ENCODE data around the gene SPTBN5.

SPTBN5 gene

DNA sequence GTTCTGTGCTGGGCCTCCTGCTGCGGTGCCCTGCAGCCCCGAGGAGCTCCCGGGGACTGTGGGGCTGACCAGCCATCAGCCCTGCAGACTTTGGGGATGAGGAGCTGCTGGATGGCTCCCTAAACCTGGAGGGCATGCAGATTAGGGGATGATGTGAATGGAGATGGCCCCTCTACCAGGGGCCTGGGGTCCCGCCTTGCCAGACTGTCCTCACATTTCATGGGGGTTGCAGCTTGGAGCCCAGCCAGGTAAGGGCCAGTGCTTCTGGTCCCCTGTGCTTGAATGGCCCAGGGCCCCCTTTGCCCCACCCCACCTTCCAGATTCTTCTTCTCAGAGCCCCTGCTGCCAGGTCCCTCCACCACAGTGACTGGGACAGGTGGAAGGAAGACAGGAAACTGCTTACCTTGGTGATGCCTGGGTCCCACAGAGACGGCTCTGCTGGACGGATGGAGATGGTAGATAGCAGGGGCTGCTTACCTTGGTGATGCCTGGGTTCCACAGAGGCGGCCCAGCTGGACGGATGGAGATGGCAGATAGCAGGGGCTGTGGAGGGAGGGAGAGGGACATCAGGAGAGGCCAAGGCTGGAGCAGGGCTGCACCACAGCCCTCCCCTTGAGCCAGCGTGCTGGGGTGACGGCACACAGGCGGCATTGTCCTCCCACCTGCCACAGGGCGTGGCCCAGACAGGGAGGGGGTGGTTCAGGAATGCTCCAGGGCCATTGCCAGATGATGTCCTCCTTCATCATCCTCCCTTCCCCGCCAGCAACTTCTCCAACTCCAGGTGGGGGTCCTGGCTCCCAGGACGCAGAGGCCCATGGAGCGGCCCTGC lies at the start of gene SPTBN5:
Gene SPTBN5 (minus strand): TSS at position 632 of the 829 bp plus-strand sequence. CDS start 556 bp downstream, at position 76.
- DNase-seq = no peak

DNA sequence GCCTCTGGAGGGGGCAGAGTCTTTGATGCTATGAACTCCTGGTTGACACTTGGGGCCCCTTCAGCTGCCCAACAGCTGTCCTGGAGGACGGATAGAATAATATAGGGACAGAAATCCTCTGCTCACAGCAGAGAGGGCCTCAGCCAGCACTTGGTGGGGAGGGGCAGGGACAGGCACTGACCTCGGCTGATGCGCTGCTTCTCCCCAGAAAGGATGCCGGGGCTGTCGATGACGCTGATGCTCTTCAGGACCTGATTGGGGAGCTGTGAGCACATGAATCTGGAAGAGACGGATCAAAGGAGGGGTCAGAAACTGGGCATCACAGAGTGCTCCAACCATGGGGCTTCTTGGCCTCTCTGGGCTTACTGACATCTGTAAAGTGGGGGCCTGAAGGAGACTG lies 49.0 kb upstream of the SPTBN5 start:
- DNase-seq = no peak

DNA sequence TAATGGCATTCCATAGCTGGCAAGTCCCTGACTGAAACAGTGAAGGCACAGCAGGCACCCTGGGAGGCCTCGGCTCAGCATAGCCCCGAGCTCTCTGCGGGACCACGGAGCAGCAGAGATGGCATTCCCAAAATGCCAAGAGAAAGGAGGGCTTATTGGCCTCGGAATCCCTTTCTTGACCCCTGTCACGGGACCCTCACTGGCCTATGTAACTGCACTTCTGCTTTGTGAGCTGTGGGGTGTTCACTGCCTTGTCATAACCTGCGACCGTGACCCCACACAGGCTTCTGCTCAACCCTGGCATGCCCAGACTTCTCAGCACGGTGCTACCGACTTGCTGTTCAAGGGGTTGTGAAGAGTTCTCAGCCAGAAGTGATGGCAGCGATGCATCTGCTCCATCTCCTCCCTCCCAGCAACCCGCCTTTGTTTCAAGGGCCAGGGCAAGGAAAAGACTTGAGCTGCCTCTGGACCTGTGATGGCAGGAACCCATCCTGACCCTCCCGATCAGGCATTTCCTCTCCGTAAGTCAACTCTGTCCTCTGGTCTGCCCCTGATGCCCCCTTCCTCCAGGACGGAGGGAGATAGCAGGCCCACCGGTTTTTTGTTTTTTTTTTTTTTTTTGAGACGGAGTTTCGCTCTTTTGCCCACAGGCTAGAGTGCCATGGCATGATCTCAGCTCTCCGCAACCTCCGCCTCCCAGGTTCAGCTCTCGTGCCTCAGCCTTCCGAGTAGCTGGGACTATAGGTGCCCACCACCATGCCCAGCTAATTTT lies 48.0 kb upstream of the SPTBN5 start:
- no peak for DNase-seq

DNA sequence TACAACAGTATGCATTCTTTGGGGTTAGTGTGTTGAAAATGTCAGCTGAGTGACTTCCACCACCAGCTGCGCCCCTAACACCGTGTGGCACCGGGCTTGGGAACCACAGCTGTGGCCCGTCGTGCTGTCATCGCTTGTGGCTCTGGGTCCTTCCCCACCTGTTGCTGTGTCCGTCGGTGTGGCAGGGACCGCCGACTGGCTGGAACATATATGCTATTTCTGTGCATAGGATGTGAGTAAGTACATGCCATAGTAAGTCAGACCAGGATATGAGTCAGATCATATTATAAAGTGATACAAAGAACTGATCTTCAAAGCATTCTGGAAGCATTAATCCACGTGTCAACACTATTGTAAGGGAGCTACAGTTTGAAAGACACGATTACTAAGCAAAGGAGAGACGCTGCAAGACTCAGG lies 46.6 kb upstream of the SPTBN5 start:
- no peak for DNase-seq

DNA sequence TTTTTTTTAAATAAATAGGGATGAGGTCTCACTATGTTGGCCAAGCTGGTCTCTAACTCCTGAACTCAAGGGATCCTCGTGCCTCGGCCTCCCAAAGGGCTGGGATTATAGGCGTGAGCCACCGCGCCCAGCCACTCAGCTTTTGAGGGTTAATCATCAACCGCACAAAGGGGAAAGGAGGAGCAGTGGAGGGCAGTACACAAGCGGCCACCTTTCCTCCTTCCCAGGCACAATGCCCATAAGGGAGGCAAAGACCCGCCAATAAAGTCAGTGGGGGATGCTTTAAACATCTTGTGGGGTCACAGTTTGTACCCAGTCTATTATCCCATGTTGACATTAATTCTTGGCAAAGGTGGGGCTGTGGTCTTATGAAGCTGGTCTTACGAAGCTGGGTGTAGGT lies 46.1 kb upstream of the SPTBN5 start:
- no peak for DNase-seq

DNA sequence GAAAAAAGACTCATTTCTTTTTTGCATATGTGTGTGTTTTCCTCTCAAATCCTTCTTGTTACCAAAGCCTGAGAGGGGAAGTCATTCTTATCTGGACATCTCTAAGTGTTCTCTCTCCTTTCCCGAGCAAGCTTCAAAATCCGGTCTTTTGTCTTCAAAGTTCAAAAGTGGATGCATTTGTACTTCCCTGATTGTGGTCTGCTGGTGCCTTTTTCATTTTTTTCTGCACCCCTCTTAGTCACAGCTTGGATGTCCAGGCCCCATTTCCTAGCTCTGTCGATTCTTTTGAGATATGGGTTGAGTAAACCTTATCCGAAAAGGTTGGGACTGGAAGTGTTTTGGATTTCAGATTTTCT lies 43.7 kb upstream of the SPTBN5 start:
- DNase-seq = no peak

DNA sequence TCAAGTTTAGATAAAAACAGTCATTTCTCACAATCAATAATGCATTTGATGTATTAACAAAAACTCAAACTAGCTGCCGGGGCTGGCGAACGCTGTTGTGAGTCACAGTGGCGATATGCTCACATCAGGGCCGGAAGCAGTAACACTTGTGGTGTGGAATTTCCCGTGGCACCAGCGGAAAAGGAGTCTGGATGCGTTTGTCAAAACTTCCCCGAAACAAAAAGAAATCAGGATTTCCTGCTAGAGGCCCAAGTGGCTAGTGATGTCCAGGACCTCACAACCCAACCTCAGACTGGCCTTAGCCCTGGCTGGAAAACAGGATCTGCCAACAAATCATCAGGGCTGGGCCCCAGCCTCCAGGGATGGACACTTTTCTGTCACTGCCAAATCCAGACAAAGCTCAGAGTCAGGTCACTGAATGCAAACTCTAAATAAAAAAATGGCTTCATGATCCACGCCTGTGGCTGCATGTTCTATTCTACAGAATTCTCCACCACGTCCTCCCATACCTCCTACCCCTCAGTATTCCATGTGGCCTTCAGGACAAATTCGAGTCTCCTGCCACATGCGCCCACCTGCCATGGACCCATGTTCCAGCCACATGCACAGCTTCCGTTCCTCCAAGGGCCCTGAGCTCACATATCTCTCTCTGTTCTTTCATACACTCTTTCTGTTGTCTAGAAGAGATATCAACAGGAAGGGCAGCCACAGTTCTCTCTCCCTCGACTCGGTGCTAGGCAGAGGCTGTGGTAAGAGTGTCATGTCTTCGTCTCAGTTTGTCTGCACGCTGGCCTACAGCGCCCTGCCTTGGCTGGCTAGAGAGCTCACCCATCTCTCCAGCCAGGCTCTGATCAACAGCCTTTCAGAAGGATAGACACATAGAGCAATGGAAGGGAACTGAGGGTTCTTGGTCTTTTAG lies 43.1 kb upstream of the SPTBN5 start:
- DNase-seq = no peak

DNA sequence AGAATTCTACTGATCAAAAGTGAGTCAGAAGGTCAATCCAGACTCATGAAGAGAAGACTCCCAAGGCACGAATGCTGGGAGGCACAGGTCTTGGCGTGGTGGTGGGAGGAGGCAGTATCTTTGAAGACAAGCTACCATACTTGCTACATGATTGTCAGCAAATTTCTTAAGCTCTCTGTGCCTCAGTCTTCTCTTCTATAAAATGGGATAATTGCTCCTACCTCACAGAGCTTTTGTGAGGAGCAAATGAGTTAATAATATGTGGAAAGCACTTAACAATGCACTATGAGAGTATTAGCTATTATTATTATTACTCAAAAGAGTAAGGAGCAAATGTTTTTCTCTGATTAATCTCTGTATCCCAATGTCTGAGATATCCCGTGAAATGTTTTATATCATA lies 42.3 kb upstream of the SPTBN5 start:
- DNase-seq = no peak

DNA sequence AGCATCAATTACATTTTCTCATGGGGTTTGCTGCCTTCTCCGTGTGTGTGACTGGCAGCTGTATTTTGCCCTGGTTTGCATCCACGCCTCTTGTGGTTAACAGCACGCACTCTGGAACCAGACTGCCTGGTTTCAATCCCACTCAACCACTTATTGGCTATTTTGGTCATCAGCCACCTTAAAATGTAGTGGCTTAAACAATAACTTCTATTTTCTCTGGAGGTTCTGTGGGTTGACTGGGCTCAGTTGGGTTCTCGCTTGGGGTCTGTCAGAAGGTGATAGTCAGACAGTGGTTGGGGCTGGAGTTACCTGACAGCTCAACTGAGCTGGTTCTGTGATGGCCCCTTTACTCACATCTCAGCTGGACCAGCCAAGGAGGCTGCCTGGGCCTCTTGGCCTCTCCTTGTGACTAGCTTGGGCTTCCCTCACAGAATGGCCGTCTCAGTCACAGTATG lies 41.7 kb upstream of the SPTBN5 start:
- no peak for DNase-seq

DNA sequence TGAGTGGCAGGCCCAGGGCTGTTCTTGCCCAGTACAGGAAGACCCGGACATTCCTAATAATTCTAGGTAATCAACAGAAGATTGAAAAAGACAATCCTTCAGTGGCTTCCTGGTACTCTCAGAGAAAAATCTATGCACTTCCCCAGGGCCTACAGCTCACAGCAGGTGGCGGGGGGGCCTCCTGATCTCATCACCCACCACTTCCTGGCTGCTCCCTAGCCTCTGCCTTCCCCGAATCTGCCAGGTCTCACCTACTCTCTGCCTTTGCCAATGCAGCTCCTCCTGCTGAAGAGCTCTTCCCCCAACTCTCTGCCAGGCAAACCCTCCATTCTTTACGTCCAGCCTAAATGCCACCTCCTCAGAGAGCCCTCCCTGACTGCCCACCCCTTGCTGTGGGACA lies 41.0 kb upstream of the SPTBN5 start:
- no peak for DNase-seq

DNA sequence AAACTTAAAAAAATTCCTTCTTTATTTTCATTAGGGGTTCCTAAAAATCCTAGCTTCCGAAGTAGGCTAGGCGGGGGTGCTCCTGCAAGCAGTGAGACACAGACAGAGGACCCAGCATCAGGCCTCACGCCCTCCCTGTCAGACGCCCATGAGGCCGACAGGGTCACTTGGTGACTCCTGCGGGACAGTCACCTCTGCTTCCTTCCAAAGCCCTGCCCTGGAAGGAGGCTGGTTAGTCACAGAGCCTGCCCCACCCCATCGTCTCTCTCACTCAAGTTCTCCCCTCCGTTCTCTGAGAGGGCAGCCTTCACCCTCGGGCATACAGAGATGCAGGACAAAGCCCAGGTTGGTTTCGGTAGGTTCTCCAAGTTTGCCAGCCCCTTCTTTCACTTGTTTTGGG lies 39.9 kb upstream of the SPTBN5 start:
- no peak for DNase-seq

DNA sequence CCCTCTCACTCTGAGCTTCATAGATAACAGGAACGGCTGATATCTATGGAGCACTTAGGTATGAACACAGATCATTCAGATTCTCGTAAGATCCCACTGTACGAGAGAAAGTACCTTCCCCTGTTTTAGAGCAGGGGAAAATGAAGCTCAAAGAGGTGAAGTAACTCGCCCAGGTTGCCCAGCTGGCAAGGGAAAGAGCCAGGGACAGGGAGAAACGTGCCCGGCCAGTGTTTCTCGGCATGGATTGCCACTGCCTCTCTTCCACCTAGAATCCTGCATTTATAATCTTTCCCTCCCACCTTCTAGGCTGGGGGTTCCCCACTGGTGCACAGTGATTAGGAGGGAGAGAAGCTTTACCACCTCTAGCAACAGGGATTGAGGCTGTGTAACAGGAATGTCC lies 39.5 kb upstream of the SPTBN5 start:
- DNase-seq = no peak

DNA sequence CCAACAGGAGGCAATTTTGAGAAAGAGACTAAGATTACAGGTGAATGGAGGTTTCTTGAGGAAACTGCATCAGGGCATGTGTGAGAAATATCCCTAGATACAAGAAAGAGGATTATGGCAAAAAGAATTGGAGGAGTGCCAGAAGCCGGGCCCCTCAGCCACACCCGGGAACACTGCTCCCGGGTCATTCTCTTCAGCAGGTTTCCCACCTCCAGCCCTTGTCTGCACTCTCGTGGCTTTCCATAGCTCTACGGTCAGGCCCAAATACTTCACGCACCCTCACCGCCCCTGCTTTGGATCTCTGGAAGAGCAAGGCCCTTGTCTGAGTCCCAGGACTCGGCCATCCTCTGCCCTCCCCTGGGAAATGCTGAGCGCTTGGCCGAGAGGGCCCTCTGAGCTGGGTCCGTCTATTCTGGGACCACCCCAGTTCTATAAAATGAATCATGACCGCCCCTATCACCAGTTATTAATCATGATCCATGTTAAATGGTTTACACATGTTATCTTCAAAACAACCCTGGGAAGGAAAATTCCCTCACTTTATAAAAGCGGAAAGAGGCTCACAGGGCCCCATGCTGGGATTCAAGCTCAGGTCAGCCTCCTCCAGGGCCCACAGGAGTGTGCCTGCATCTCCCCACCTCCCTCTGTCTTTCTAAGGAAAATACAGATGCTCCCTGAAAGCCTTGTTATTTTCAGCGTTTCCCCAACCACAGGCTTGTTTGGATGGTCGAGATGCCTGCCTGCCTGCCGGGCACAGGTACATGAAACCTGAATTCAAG lies 38.8 kb upstream of the SPTBN5 start:
- no peak for DNase-seq

DNA sequence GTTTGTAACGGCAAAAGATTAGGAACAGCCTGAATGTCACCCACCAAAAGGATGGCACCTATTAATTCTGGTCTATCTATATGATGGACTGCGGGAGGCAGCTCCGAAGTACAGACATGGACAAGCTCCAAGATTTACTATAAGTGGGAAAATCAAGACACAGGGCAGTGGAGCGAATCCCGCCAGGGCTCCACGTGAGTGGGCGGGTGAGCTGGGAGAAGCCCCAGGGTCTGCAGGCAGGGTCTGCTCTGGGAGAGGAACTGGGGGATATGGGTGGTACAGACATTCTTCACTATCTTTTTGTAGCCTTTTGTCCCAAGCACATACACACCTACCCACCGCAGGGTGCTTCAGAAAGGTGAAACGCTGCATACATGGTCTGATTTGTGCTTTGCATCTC lies 38.2 kb upstream of the SPTBN5 start:
- no peak for DNase-seq

DNA sequence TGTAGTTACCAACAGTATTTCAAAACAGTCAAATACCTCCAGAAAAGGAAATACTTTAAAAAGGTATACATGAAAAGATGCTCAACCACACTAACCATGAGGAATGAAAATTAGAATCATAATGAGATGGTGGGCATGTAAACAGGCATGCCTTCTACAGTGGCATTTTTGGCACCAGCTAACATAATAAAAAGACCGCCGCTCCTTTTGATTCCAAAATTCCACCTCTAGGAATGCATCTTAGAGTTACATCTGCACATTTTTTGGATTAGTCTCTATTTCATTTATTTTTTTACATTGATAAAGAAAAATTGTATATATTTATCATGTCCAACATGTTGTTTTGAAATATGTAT lies 37.0 kb upstream of the SPTBN5 start:
- no peak for DNase-seq

DNA sequence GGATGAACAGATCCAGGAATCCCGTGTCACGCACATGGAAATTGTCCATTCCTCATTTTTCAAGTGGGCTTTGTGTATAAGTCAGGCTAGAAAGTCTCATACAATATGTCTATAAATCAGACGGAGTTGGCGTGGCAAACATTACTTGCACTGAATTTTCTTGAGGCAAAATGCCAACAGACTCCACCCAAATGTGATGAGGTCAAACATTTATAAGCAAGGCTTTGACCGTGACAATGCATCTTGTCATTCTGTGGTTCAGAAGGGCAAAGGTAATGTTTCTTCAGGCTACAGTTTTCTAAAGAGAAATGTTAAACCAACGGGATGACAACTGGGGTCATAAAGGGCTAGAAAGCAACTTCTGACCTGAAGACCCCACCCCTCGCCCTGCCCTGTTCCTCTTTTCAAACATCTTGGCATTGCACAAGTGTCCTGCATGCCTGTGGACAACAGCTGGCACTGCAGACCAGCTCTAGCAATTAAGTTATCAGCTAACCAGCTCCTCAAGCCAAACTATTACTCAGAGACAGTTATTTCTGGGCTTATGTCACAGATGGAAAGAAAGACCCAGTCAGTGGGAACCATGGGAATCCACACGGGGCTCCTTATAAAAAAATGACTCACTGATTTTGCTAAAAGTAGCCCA lies 36.5 kb upstream of the SPTBN5 start:
- no peak for DNase-seq

DNA sequence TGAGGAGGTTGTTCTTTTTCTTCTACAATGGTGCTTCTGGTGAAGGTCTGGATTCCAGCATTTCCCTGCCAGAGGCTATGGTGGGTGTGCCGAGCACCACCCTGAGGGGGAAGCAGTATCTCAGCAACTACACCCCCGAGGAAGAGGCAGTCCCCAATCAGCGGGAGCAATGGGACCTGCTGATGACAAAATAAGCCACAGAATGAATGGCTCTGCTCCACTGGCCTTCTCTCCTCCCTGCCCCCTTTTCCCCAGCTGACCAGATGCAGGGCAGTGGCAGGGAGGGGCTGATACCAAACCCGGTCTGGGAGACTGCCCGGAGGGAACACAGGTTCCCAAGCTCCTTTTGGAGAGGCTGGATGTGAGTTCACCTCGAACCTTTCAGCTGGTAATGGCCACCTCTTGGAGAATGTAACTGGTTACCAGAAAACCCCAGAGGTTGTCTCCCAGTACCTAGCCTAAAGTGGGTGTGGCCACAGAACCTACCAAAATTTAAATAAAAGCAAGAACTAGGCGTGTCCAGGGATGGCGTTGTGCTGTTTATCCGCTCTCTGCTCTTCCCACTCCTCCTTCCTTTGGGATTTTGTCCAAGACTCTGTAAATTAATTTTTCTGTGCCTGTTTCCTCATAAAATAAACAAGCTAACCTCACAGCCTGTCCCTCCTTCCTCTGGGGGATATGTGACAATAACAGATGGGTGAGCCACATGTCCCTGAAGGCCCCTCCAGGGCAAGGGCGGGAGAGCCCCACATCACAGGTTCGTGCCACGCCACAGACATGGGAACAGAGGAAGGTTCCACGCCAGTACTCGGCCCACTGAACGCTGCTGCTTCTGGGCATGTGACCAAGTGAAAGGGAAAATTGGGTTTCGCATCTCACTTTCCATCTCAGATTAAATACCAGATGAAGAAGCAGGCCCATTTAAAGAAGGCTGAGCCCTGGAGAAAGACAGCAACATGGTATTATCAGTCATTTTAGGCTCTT lies 35.1 kb upstream of the SPTBN5 start:
- no peak for DNase-seq

DNA sequence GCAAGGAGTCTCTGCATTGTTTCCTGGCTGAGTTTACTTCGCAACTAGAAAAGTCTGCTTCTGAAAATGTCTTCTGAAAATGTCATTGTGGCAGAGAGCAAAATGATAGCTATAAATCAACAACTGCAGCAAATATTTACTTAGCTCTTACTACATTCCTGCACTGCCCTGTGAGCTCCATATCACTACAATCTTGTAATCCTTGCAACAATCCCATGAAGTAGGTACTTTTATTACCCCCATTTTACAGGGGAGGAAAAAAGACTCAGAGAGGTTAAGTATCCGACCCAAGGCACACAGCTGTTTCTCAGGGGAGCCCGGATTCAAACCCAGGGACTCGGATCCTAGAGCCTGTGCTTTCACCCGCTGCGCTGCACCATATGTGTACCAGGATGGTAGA lies 34.2 kb upstream of the SPTBN5 start:
- DNase-seq = no peak

DNA sequence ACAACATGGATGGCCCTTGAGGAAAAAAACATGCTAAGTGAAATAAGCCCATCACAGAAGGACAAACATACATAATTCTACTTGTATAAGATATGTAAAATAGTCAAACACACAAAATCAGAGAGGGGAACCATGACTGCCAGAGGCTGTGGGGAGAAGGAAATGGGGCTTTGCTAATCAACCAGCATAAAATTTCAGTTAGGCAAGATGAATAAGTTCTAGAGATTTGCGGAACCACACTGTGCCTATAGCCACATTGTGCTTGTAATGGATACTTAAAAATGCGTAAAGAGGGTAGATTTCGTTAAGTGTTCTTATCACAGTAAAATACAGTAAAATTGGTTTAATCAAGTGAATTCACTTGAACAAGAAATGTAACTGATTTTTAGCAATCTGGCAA lies 33.7 kb upstream of the SPTBN5 start:
- DNase-seq = no peak

DNA sequence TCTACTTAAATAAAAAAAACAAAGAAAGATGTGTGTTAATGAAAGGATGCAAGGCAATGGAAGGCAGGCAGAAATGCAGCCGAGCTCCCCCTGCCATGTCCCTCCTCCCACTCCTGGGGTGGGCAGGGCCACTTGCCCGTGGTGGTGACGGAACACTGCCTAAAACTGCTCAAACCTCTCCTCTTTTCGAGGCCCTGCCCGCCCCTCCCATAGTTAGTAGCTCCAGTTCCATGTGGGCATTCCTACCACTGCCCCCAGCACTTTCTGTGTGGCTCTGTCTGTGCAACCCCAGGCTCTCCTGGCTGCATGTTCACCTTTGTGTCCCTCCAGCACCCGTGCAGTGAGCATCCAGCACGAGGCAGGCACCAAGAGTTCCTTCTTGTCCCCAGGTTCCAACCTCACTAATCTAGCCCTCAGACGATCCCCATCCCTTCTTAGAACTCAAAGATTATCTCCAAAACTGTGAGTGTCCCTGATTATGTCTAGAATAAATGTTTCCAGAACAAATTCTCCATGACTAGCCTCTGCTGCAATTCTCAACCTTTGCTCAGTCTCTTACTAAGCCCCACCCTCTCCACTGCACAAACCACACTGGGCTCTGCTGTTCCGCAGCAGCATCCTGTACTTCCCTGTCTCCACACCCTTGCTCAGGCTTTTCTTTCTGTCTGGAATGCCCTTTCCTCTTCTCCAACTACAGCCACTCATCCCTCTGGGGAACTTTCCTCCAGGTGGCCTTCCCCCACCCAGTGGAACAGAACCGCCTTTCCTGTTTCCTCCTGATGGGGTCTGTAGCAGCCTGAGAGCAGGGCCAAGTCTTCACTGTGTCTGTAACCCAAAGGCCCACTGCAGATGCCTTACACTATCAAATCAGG lies 32.6 kb upstream of the SPTBN5 start:
- no peak for DNase-seq

Measured in cortex of kidney (tissue), 1 donor.